Central memory CD8-positive, alpha-beta T cell (primary cell): Measurements from ENCODE around the gene MAP2K1.

Source experiments
- ATAC-seq: fragments of 150-1000 bp; cut with Tn5 transposase; replicated peaks from 2 replicates; pipeline ENCODE4 v1.10.0; 2022; ENCODE audit warnings: mild to moderate bottlenecking, moderate FRiP score, moderate number of reproducible peaks; ENCODE audit not compliant: poor library complexity, severe bottlenecking; ENCODE audit errors: extremely low read depth
- DNase-seq, 2 donors: peaks; one replicate each; pipeline ENCODE4 v3.0.0; 2021; ENCODE audit warnings: low spot score in 2 of 2
- H3K27ac Mint-ChIP-seq: one replicate; pipeline ENCODE4 v1.8.0; 2022; ENCODE audit warnings: low read depth, mild to moderate bottlenecking, moderate library complexity, mixed read lengths
- H3K27me3 Mint-ChIP-seq: one replicate; pipeline ENCODE4 v1.8.0; 2022; ENCODE audit warnings: mixed read lengths
- H3K36me3 Mint-ChIP-seq: one replicate; pipeline ENCODE4 v1.8.0; 2022; ENCODE audit warnings: mild to moderate bottlenecking, moderate library complexity, mixed read lengths; ENCODE audit not compliant: insufficient read depth
- H3K4me1 Mint-ChIP-seq: one replicate; pipeline ENCODE4 v1.8.0; 2022; ENCODE audit warnings: mixed read lengths
- H3K4me3 Mint-ChIP-seq: one replicate; pipeline ENCODE4 v1.8.0; 2022; ENCODE audit warnings: mild to moderate bottlenecking, moderate library complexity, mixed read lengths
- H3K9me3 Mint-ChIP-seq: one replicate; pipeline ENCODE4 v1.8.0; 2022; ENCODE audit warnings: mixed read lengths

Gene MAP2K1

GRCh38 chr15:66415360-66415759 is 28.6 kb downstream of the MAP2K1 start:
- DNase-seq (no peak), ATAC-seq (no peak)
- Mint-ChIP-seq H3K9me3 (peaks cover 7% of the 10 kb centered on the region), H3K27ac (peak overlapping the region; percentile 15), H3K36me3 (peaks cover 5% of the 10 kb centered on the region), H3K4me1 (peaks cover 74% of the 10 kb centered on the region), H3K27me3 (no peaks in the 10 kb centered on the region), H3K4me3 (no peak overlapping the region)

GRCh38 chr15:66417736-66418135 is 31.0 kb downstream of the MAP2K1 start:
- peaks cover 7% of the 10 kb centered on the region for H3K9me3 Mint-ChIP-seq
- ATAC-seq (no peak), DNase-seq (no peak)
- H3K36me3 Mint-ChIP-seq: peaks cover 5% of the 10 kb centered on the region
- no peaks in the 10 kb centered on the region for H3K27me3 Mint-ChIP-seq
- no peak overlapping the region for H3K4me3 Mint-ChIP-seq
- peaks cover 69% of the 10 kb centered on the region for H3K4me1 Mint-ChIP-seq
- H3K27ac Mint-ChIP-seq: no peak overlapping the region

- Mint-ChIP-seq H3K36me3 (peaks cover 4% of the 10 kb centered on the region), H3K9me3 (no peaks in the 10 kb centered on the region), H3K27ac (peak overlapping the region; percentile 22), H3K4me3 (no peak overlapping the region), H3K4me1 (peaks cover 65% of the 10 kb centered on the region), H3K27me3 (no peaks in the 10 kb centered on the region)
- DNase-seq: no peak
- no peak for ATAC-seq
These were observed 32.8 kb downstream of the MAP2K1 start for GRCh38 chr15:66419471-66419870.

- Mint-ChIP-seq H3K4me3 (no peak overlapping the region), H3K9me3 (no peaks in the 10 kb centered on the region), H3K4me1 (peaks cover 53% of the 10 kb centered on the region), H3K36me3 (peaks cover 3% of the 10 kb centered on the region), H3K27ac (peak overlapping the region; percentile 45), H3K27me3 (no peaks in the 10 kb centered on the region)
- ATAC-seq: no peak
- DNase-seq: no peak
These were observed 35.6 kb downstream of the MAP2K1 start for GRCh38 chr15:66422347-66422746.

GRCh38 chr15:66423149-66423548 is 36.4 kb downstream of the MAP2K1 start:
- Mint-ChIP-seq H3K4me1 (peaks cover 45% of the 10 kb centered on the region), H3K9me3 (no peaks in the 10 kb centered on the region), H3K4me3 (no peak overlapping the region), H3K36me3 (peaks cover 3% of the 10 kb centered on the region), H3K27ac (peak overlapping the region; percentile 45), H3K27me3 (no peaks in the 10 kb centered on the region)
- no peak for DNase-seq
- no peak for ATAC-seq

GRCh38 chr15:66424963-66425612 is 38.4 kb downstream of the MAP2K1 start:
- Mint-ChIP-seq H3K27me3 (no peaks in the 10 kb centered on the region), H3K27ac (no peak overlapping the region), H3K36me3 (peaks cover 5% of the 10 kb centered on the region)

GRCh38 chr15:66425837-66426236 is 39.1 kb downstream of the MAP2K1 start:
- no peak overlapping the region for H3K4me3 Mint-ChIP-seq
- H3K27me3 Mint-ChIP-seq: no peaks in the 10 kb centered on the region
- H3K4me1 Mint-ChIP-seq: peaks cover 56% of the 10 kb centered on the region
- DNase-seq: no peak
- ATAC-seq: no peak
- H3K9me3 Mint-ChIP-seq: no peaks in the 10 kb centered on the region
- H3K27ac Mint-ChIP-seq: no peak overlapping the region
- peaks cover 7% of the 10 kb centered on the region for H3K36me3 Mint-ChIP-seq

More at GRCh38 chr15:66424963-66425612, 38.4 kb downstream of the MAP2K1 start:
- no peak for ATAC-seq
- no peak for DNase-seq
- no peak overlapping the region for H3K4me3 Mint-ChIP-seq
- no peaks in the 10 kb centered on the region for H3K9me3 Mint-ChIP-seq
- peaks cover 49% of the 10 kb centered on the region for H3K4me1 Mint-ChIP-seq

- Mint-ChIP-seq H3K27ac (peak overlapping the region; percentile 88), H3K4me1 (peaks cover 67% of the 10 kb centered on the region), H3K9me3 (no peaks in the 10 kb centered on the region), H3K36me3 (peaks cover 12% of the 10 kb centered on the region), H3K27me3 (no peaks in the 10 kb centered on the region), H3K4me3 (no peak overlapping the region)
- no peak for ATAC-seq
- DNase-seq: no peak
These were observed 42.4 kb downstream of the MAP2K1 start for GRCh38 chr15:66429117-66429516.

GRCh38 chr15:66429546-66429945 is 42.8 kb downstream of the MAP2K1 start:
- Mint-ChIP-seq H3K27me3 (no peaks in the 10 kb centered on the region), H3K4me3 (no peak overlapping the region), H3K36me3 (peaks cover 12% of the 10 kb centered on the region), H3K27ac (no peak overlapping the region), H3K9me3 (no peaks in the 10 kb centered on the region), H3K4me1 (peaks cover 71% of the 10 kb centered on the region)
- ATAC-seq (no peak), DNase-seq (no peak)

- Mint-ChIP-seq H3K27ac (peak overlapping the region; percentile 53), H3K36me3 (peaks cover 18% of the 10 kb centered on the region), H3K9me3 (no peaks in the 10 kb centered on the region), H3K4me3 (no peak overlapping the region), H3K4me1 (peaks cover 67% of the 10 kb centered on the region), H3K27me3 (no peaks in the 10 kb centered on the region)
- ATAC-seq (no peak), DNase-seq (no peak)
These were observed 44.0 kb downstream of the MAP2K1 start for GRCh38 chr15:66430627-66431255.

- ATAC-seq: no peak
- no peak overlapping the region for H3K4me3 Mint-ChIP-seq
- no peak for DNase-seq
- peaks cover 67% of the 10 kb centered on the region for H3K4me1 Mint-ChIP-seq
- no peaks in the 10 kb centered on the region for H3K27me3 Mint-ChIP-seq
- H3K36me3 Mint-ChIP-seq: peaks cover 40% of the 10 kb centered on the region
- H3K9me3 Mint-ChIP-seq: no peaks in the 10 kb centered on the region
- no peak overlapping the region for H3K27ac Mint-ChIP-seq
These were observed 47.0 kb downstream of the MAP2K1 start for GRCh38 chr15:66433726-66434125.

GRCh38 chr15:66440501-66440900 is 53.8 kb downstream of the MAP2K1 start:
- DNase-seq: no peak
- Mint-ChIP-seq H3K9me3 (no peaks in the 10 kb centered on the region), H3K27ac (no peak overlapping the region), H3K36me3 (peaks cover 77% of the 10 kb centered on the region), H3K4me1 (peaks cover 12% of the 10 kb centered on the region), H3K4me3 (no peak overlapping the region), H3K27me3 (no peaks in the 10 kb centered on the region)
- ATAC-seq: no peak

- no peak for ATAC-seq
- H3K4me1 Mint-ChIP-seq: no peaks in the 10 kb centered on the region
- no peaks in the 10 kb centered on the region for H3K9me3 Mint-ChIP-seq
- H3K27me3 Mint-ChIP-seq: no peaks in the 10 kb centered on the region
- H3K4me3 Mint-ChIP-seq: no peak overlapping the region
- H3K27ac Mint-ChIP-seq: peak overlapping the region; percentile 48
- peaks cover 9% of the 10 kb centered on the region for H3K36me3 Mint-ChIP-seq
- DNase-seq: no peak
These were observed 65.7 kb downstream of the MAP2K1 start for GRCh38 chr15:66452420-66452819.
